ENCODE data around the gene NATD1. TPM values are rescaled to one million over a fixed set of nuclear protein-coding genes. Genes with fewer than 3 reads are reported as not detected.
"Not testable (repeated sequence)": the region's sequence is repeated elsewhere in the genome, so short reads cannot be mapped to it uniquely, and the experiment has no call there.

NATD1 gene
- total RNA-seq, 2 experiments from 2014 or later = 5.4 to 5.7 TPM

- H3K4me3 Mint-ChIP-seq = no peak overlapping the region
- peaks cover 12% of the 10 kb centered on the region for H3K4me1 Mint-ChIP-seq
- no peaks in the 10 kb centered on the region for H3K9me3 Mint-ChIP-seq
- POLR2A ChIA-PET = interaction anchor here (0.9 kb wide), 1 partner anchor 15 kb away, joined by 3 read pairs; no protein-coding TSS in a partner anchor
- ATAC-seq (ENCODE audit: low read depth) = no peak
- H3K27ac Mint-ChIP-seq = no peak overlapping the region
- no peak for DNase-seq
- no peaks in the 10 kb centered on the region for H3K27me3 Mint-ChIP-seq
- H3K36me3 Mint-ChIP-seq = peaks cover 2% of the 10 kb centered on the region
Measured at GRCh38 chr17:21204935-21205334, 48.3 kb downstream of the NATD1 start.

GRCh38 chr17:21202512-21202911 lies 50.7 kb downstream of the NATD1 start:
- POLR2A ChIA-PET = interaction anchor here (1.9 kb wide), 1 partner anchor 11 kb away, joined by 8 read pairs; the partner anchor contains the start of gene TMEM11
- no peak overlapping the region for H3K4me3 Mint-ChIP-seq
- DNase-seq (no peak), ATAC-seq (ENCODE audit: low read depth) (no peak)
- H3K27ac Mint-ChIP-seq = no peak overlapping the region
- peaks cover 9% of the 10 kb centered on the region for H3K36me3 Mint-ChIP-seq
- H3K4me1 Mint-ChIP-seq = peaks cover 11% of the 10 kb centered on the region
- H3K27me3 Mint-ChIP-seq = no peaks in the 10 kb centered on the region
- H3K9me3 Mint-ChIP-seq = no peaks in the 10 kb centered on the region

GRCh38 chr17:21201874-21202273 lies 51.3 kb downstream of the NATD1 start:
- Mint-ChIP-seq H3K4me1 (peaks cover 11% of the 10 kb centered on the region), H3K9me3 (no peaks in the 10 kb centered on the region), H3K4me3 (no peak overlapping the region), H3K27ac (no peak overlapping the region), H3K27me3 (no peaks in the 10 kb centered on the region), H3K36me3 (peaks cover 9% of the 10 kb centered on the region)
- POLR2A ChIA-PET = no interaction called here
- ATAC-seq (ENCODE audit: low read depth) (no peak), DNase-seq (no peak)

- Mint-ChIP-seq H3K27me3 (no peaks in the 10 kb centered on the region), H3K36me3 (peaks cover 11% of the 10 kb centered on the region), H3K4me1 (peaks cover 11% of the 10 kb centered on the region), H3K27ac (no peak overlapping the region), H3K4me3 (no peak overlapping the region), H3K9me3 (no peaks in the 10 kb centered on the region)
- no peak for DNase-seq
- no peak for ATAC-seq (ENCODE audit: low read depth)
- POLR2A ChIA-PET = interaction anchor here (0.5 kb wide), 1 partner anchor 63 kb away, joined by 4 read pairs; no protein-coding TSS in a partner anchor
Measured at GRCh38 chr17:21201298-21201595, 52.0 kb downstream of the NATD1 start.

- Mint-ChIP-seq H3K27me3 (no peaks in the 10 kb centered on the region), H3K9me3 (no peaks in the 10 kb centered on the region), H3K36me3 (peaks cover 10% of the 10 kb centered on the region), H3K4me1 (peaks cover 11% of the 10 kb centered on the region), H3K4me3 (no peak overlapping the region), H3K27ac (no peak overlapping the region)
- POLR2A ChIA-PET = interaction anchor here (0.5 kb wide), 1 partner anchor 62 kb away, joined by 4 read pairs; no protein-coding TSS in a partner anchor
- ATAC-seq (ENCODE audit: low read depth) (no peak), DNase-seq (no peak)
Measured at GRCh38 chr17:21200590-21201297, 52.5 kb downstream of the NATD1 start.

GRCh38 chr17:21199856-21200255 lies 53.4 kb downstream of the NATD1 start:
- ATAC-seq (ENCODE audit: low read depth) (no peak), DNase-seq (no peak)
- Mint-ChIP-seq H3K9me3 (no peaks in the 10 kb centered on the region), H3K4me1 (peaks cover 6% of the 10 kb centered on the region), H3K27me3 (no peaks in the 10 kb centered on the region), H3K27ac (no peak overlapping the region), H3K36me3 (peaks cover 9% of the 10 kb centered on the region), H3K4me3 (no peak overlapping the region)
- POLR2A ChIA-PET = no interaction called here

- DNase-seq = no peak
- peaks cover 12% of the 10 kb centered on the region for H3K36me3 Mint-ChIP-seq
- peaks cover 9% of the 10 kb centered on the region for H3K4me1 Mint-ChIP-seq
- POLR2A ChIA-PET = no interaction called here
- no peaks in the 10 kb centered on the region for H3K9me3 Mint-ChIP-seq
- ATAC-seq (ENCODE audit: low read depth) = no peak
- H3K27ac Mint-ChIP-seq = no peak overlapping the region
- no peak overlapping the region for H3K4me3 Mint-ChIP-seq
- H3K27me3 Mint-ChIP-seq = no peaks in the 10 kb centered on the region
Measured at GRCh38 chr17:21199311-21199710, 53.9 kb downstream of the NATD1 start.

GRCh38 chr17:21198411-21198810 lies 54.8 kb downstream of the NATD1 start:
- Mint-ChIP-seq H3K27ac (no peak overlapping the region), H3K4me1 (peaks cover 9% of the 10 kb centered on the region), H3K36me3 (peaks cover 14% of the 10 kb centered on the region), H3K9me3 (no peaks in the 10 kb centered on the region), H3K27me3 (no peaks in the 10 kb centered on the region), H3K4me3 (no peak overlapping the region)
- no peak for ATAC-seq (ENCODE audit: low read depth)
- DNase-seq = no peak
- POLR2A ChIA-PET = interaction anchor here (1.2 kb wide), 1 partner anchor 16 kb away, joined by 3 read pairs; no protein-coding TSS in a partner anchor

- Mint-ChIP-seq H3K9me3 (no peaks in the 10 kb centered on the region), H3K27me3 (no peaks in the 10 kb centered on the region), H3K27ac (no peak overlapping the region), H3K36me3 (peaks cover 16% of the 10 kb centered on the region), H3K4me3 (no peak overlapping the region), H3K4me1 (peaks cover 13% of the 10 kb centered on the region)
- ATAC-seq (ENCODE audit: low read depth) (no peak), DNase-seq (no peak)
- POLR2A ChIA-PET = no interaction called here
Measured at GRCh38 chr17:21196126-21196525, 57.1 kb downstream of the NATD1 start.

- H3K27me3 Mint-ChIP-seq = no peaks in the 10 kb centered on the region
- DNase-seq (no peak), ATAC-seq (ENCODE audit: low read depth) (no peak)
- peaks cover 23% of the 10 kb centered on the region for H3K36me3 Mint-ChIP-seq
- POLR2A ChIA-PET = interaction anchor here (1.6 kb wide), 1 partner anchor 19 kb away, joined by 4 read pairs; the partner anchor contains the start of gene TMEM11
- H3K4me1 Mint-ChIP-seq = peaks cover 7% of the 10 kb centered on the region
- H3K4me3 Mint-ChIP-seq = no peak overlapping the region
- no peaks in the 10 kb centered on the region for H3K9me3 Mint-ChIP-seq
- no peak overlapping the region for H3K27ac Mint-ChIP-seq
Measured at GRCh38 chr17:21194703-21195102, 58.5 kb downstream of the NATD1 start.

- Mint-ChIP-seq H3K27me3 (no peaks in the 10 kb centered on the region), H3K36me3 (peaks cover 23% of the 10 kb centered on the region), H3K4me1 (peaks cover 7% of the 10 kb centered on the region), H3K9me3 (no peaks in the 10 kb centered on the region), H3K27ac (no peak overlapping the region), H3K4me3 (no peak overlapping the region)
- DNase-seq (no peak), ATAC-seq (ENCODE audit: low read depth) (no peak)
- POLR2A ChIA-PET = interaction anchor here (1.6 kb wide), 1 partner anchor 20 kb away, joined by 4 read pairs; the partner anchor contains the start of gene TMEM11
Measured at GRCh38 chr17:21194226-21194625, 59.0 kb downstream of the NATD1 start.

GRCh38 chr17:21193031-21193430 lies 60.2 kb downstream of the NATD1 start:
- Mint-ChIP-seq H3K36me3 (peaks cover 17% of the 10 kb centered on the region), H3K27ac (no peak overlapping the region), H3K4me3 (no peak overlapping the region)

GRCh38 chr17:21192414-21192813 lies 60.8 kb downstream of the NATD1 start:
- H3K9me3 Mint-ChIP-seq; DNase-seq; H3K27ac Mint-ChIP-seq; H3K4me1 Mint-ChIP-seq; ATAC-seq (ENCODE audit: low read depth); H3K4me3 Mint-ChIP-seq; POLR2A ChIA-PET; H3K27me3 Mint-ChIP-seq: not testable (repeated sequence)
- peaks cover 15% of the 10 kb centered on the region for H3K36me3 Mint-ChIP-seq

More at GRCh38 chr17:21193031-21193430, 60.2 kb downstream of the NATD1 start:
- DNase-seq (no peak), ATAC-seq (ENCODE audit: low read depth) (peak; percentile 33)
- Mint-ChIP-seq H3K9me3 (no peaks in the 10 kb centered on the region), H3K27me3 (no peaks in the 10 kb centered on the region), H3K4me1 (peaks cover 7% of the 10 kb centered on the region)
- POLR2A ChIA-PET = no interaction called here

- POLR2A ChIA-PET = no interaction called here
- no peak for ATAC-seq (ENCODE audit: low read depth)
- no peak overlapping the region for H3K27ac Mint-ChIP-seq
- peaks cover 7% of the 10 kb centered on the region for H3K4me1 Mint-ChIP-seq
- H3K36me3 Mint-ChIP-seq = peaks cover 13% of the 10 kb centered on the region
- H3K4me3 Mint-ChIP-seq = no peak overlapping the region
- H3K9me3 Mint-ChIP-seq = no peaks in the 10 kb centered on the region
- no peak for DNase-seq
- H3K27me3 Mint-ChIP-seq = no peaks in the 10 kb centered on the region
Measured at GRCh38 chr17:21191698-21192097, 61.5 kb downstream of the NATD1 start.

Data from activated naive CD8-positive, alpha-beta T cell treated with anti-CD3 and anti-CD28 coated beads, Interleukin-2, amount 10 ng/mL, durations not matched to agents 7 days and 5 days (primary cell).